ENCODE data around the gene MED22.
A peak's percentile ranks its signal among the peaks of the same experiment; 100 is the strongest.
"Not testable (repeated sequence)": the region's sequence is repeated elsewhere in the genome, so short reads cannot be mapped to it uniquely, and the experiment has no call there.

The MED22 gene

DNA sequence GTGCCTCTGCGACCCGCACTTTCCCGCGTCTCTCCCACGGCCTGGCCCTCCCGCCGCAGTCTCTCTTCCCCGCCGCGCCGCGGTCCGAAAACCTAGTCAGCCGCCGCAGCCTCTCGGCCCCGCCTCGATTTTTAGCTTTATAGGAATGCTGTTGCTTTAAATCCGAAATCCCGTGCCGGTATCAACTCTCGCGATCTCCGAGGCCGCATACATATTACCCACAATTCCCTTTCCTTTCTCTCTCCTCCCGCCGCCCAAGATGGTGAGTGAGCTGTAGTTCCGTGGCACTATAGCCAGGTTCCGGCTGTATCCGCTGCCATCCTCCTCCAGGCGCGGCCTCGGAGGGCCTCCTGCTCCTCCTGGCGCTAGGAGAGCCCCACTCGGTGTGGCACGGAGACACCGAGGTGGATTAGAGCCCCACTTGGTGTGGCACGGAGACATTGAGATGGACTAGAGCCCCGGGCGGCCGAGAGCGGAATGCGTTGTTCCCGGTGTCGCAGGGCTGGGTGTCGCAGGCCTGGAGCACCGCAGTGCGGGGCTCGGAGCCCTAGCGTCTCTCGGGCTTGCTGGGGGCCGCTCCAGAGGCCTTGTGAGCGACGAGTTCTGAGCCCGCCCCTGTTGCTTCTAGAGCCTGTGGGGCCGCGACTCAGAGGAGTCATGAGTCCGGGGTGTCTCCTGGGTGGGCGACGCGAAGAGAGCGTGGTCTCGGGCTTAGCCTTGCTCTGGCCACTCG lies at the start of gene MED22, which contains the start of gene RPL7A:
Gene MED22 (minus strand): TSS at position 147 of the 733 bp plus-strand sequence. CDS start 1,469 bp downstream, outside the sequence.
Gene RPL7A (plus strand): TSS at position 234 of the 733 bp plus-strand sequence. CDS start 26 bp downstream, at position 260.
- peak; percentile 96 for DNase-seq

DNA sequence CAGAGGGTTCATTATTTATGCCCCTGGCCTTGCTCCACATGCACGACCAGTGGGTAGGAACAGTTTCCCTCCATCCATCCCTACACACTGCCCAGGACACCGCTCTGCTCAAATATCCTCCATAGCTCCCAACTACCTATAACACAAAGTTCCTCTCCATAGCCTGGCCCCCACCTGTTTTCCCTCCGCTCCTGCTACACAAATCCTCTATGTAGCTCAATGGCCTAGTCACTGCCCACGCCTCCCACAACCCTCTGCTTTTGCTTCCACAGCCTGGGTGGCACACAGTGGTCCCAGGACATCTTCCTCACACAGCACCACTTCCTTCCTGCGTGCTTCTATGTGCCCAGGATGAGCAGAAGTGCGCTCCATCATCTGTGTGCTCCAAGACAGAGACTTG lies 49.4 kb upstream of the MED22 start:
- no peak for DNase-seq

- no peak for DNase-seq
Measured at GRCh38 chr9:133396952-133397351, 49.0 kb upstream of the MED22 start.

DNA sequence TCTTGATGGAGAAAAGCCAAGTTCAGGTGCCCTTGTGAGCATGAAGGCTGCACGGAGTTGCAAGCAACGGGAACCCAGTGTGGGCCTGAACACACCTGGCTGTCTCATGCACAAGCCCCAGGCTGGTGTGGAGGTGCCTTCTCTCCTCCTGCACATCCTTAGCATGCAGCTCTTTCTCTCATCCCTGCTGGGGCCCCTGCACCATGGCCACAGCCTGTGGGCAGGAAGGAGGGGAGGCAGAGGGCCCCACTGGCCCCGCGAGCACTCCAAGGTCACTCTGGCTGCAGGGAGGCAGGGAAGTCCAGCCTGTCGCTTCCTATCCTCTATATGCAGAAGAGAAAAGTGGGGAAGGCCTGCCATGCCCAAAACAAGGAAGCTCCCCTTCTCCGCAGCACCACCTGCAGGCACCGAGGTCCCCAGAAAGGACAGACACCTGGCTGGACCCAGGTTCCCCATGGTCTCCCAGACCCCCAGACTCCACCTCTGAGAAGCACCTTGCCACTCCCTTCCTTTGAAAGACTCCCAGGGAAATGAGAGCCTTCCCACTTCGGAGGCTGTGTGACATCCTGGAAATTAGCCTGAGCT lies 46.8 kb upstream of the MED22 start:
- no peak for DNase-seq

DNA sequence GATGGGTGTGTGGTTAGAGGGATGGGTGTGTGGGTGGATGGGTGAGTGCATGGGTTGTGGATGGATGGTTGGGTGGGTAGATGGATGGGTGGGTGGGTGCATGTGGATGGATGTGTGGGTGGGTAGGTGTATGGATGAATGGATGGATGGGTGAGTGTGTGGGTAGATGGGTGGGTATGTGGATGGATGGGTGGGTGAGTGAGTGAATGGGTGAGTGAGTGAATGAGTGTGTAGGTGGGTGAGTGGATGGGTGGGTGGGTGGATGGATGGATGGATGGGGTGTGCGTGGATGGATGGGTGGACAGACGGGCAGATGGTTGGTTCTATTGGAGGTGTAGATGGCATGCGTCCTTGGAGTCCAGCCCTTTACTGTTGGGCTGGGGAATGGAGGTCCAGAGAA lies 45.5 kb upstream of the MED22 start:
- DNase-seq = no peak

GRCh38 chr9:133392308-133392707 lies 44.4 kb upstream of the MED22 start:
- DNase-seq = not testable (repeated sequence)

DNA sequence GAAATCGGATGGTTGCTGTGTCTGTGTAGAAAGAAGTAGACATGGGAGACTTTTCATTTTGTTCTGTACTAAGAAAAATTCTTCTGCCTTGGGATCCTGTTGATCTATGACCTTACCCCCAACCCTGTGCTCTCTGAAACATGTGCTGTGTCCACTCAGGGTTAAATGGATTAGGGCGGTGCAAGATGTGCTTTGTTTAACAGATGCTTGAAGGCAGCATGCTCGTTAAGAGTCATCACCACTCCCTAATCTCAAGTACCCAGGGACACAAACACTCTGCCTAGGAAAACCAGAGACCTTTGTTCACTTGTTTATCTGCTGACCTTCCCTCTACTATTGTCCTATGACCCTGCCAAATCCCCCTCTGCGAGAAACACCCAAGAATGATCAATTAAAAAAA lies 43.5 kb upstream of the MED22 start:
- DNase-seq = not testable (repeated sequence)

DNA sequence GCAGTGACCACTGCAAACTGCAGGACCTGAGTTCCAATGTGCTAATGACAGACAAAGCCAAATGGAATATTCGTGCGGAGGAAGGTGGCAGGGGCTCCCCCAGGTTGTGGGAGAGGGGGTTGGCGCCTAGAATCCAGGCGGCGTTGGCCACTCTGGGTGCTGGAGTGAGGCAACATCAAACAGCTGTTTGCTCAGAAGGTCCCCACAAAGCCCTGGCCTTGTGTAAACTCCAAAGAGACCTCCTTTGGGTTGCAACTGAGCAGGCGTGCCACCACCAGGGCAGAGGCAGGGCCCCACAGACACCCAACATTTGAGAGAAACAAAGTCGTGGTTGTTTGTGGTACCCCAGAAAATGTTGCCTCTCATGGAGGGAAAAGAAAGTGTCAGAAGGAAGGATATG lies 42.8 kb upstream of the MED22 start:
- DNase-seq = no peak

- DNase-seq = no peak
Measured at GRCh38 chr9:133389562-133389961, 41.6 kb upstream of the MED22 start.

GRCh38 chr9:133389025-133389557 lies 41.2 kb upstream of the MED22 start:
- no peak for DNase-seq

DNA sequence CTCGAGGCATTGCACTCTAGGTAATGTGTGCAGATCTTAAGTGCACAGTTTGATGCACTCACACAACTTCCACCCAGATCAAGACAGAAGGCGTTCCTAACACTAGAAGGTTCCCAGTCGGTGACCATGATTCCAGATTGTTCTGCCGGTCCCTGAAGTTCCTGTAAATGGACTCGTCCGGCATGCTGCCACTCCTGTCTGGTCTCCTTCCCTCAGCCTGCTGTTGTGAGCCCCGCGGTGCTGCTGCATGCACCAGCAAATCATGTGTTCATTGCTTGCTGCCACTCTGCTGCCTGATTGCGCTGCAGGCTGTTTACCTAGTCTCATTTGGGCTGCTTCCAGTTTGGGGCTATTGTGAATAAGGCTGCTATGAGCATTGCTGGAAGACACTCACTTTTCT lies 39.7 kb upstream of the MED22 start:
- no peak for DNase-seq

DNA sequence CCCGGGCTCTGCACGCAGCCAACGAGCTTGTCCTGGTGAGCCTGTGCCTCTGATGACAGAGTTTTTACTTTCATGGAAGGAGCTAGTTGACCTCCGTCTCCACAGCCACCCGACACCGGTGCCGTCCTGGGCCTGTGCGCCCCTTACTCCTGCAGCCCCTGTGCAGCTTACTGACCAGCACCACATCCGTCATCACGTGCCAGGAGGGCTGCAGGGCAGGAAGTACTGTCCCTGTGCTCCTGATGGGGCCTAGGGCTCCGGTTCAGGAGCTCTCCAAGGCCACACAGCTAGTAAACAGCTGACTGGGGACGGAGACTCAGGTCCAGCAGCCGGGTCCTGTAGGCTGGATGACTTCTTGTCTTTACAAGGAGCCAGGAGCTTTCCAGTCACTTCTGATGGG lies 38.4 kb upstream of the MED22 start:
- no peak for DNase-seq

DNA sequence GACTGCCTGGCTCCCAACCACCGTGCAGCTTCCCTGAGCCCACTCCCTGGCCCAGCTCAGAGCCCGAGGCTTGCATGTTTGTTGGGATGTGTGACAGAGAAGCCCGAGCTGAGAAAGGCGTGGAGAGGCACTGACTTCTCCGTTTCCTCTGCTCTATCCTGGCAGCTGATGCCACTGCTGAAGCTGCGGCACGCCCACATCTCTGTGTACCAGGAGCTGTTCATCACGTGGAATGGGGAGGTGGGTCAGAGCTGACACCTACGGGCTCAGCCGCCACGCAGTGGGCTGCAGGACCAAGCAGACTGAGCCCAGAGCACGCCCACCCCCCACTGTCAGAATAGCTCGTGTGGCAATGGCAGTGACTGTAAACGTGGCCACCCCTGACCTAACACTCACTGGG lies 37.5 kb upstream of the MED22 start:
- no peak for DNase-seq

GRCh38 chr9:133384736-133385321 lies 36.9 kb upstream of the MED22 start:
- no peak for DNase-seq

GRCh38 chr9:133383438-133383837 lies 35.5 kb upstream of the MED22 start:
- DNase-seq = no peak

DNA sequence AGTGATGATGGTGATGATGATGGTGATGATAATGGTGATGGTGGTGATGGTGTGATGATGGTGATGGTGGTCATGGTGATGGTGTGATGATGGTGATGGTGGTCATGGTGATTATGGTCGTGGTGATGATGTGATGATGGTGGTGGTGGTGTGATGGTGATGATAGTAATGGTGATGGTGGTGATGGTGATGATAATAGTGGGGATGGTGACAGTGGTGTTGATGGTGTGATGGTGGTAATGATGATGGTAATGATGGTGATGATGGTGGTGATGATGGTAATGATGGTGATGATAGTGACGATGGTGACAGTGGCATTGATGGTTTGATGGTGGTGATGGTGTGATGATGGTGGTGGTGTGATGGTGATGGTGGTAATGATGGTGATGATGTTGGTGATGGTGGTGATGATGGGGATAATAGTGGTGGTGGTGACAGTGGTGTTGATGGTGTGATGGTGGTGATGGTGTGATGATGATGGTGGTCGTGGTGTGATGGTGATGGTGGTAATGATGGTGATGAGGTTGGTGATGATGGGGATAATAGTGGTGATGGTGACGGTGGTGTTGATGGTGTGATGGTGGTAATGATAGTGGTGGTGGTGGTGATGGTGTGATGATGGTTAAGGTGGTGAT lies 34.7 kb upstream of the MED22 start:
- no peak for DNase-seq

GRCh38 chr9:133380734-133381133 lies 32.8 kb upstream of the MED22 start:
- DNase-seq = no peak

GRCh38 chr9:133379153-133380086 lies 31.5 kb upstream of the MED22 start:
- no peak for DNase-seq

GRCh38 chr9:133378408-133378962 lies 30.6 kb upstream of the MED22 start:
- no peak for DNase-seq

GRCh38 chr9:133377721-133378216 lies 29.8 kb upstream of the MED22 start:
- no peak for DNase-seq

DNA sequence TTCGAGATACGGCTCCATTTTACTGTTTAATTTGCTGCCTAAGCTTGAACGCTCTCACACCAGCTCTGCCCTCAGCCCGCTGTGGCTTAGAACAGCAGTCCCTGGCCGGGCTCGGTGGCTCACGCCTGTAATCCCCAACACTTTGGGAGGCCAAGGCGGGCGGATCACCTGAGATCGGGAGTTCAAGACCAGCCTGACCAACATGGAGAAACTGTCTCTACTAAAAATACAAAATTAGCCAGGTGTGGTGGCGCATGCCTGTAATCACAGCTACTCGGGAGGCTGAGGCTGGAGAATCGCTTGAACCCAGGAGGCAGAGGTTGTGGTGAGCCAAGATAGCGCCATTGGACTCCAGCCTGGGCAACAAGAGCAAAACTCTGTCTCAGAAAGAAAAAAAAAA lies 29.3 kb upstream of the MED22 start:
- DNase-seq = not testable (repeated sequence)
